GM18858 (cell line): ENCODE data around the gene NSUN4.
"Not testable (repeated sequence)": the region's sequence is repeated elsewhere in the genome, so short reads cannot be mapped to it uniquely, and the experiment has no call there.

ENCODE experiments used
- ATAC-seq: cut with Tn5 transposase; IDR thresholded peaks from one replicate; pipeline ENCODE4 v1.9.1; 2021; ENCODE audit not compliant: unreplicated experiment

Gene NSUN4

GRCh38 chr1:46325285-46326076 lies 15.1 kb upstream of the NSUN4 start:
- ATAC-seq: not testable (repeated sequence)

DNA sequence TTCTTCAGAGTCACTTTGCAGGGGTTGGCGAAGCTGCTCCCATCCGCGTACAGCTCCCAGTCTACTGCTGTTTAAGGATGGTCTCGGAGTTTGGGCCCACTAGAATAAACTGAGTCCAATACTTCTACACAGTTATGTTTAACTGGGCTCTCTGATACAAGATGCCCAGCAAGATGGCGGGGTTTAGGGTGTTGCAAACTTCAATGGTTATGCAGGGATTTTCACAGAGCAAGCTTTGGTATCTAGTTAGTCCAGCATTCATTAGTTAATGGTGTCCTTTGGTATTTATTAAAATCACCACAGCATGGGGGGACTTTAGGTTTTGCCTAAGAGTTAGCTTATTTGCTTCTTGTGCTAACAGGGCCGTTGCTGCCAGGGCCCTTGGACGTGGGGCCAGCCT lies 12.4 kb upstream of the NSUN4 start:
- ATAC-seq: not testable (repeated sequence)

DNA sequence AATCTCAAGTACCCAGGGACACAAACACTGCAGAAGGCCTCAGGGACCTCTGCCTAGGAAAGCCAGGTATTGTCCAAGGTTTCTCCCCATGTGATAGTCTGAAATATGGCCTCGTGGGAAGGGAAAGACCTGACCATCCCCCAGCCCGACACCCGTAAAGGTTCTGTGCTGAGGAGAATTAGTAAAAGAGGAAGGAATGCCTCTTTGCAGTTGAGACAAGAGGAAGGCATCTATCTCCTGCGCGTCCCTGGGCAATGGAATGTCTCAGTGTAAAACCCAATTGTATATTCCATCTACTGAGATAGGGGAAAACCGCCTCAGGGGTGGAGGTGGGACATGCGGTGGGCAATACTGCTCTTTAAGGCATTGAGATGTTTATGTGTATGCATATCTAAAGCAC lies 10.8 kb upstream of the NSUN4 start:
- not testable (repeated sequence) for ATAC-seq

DNA sequence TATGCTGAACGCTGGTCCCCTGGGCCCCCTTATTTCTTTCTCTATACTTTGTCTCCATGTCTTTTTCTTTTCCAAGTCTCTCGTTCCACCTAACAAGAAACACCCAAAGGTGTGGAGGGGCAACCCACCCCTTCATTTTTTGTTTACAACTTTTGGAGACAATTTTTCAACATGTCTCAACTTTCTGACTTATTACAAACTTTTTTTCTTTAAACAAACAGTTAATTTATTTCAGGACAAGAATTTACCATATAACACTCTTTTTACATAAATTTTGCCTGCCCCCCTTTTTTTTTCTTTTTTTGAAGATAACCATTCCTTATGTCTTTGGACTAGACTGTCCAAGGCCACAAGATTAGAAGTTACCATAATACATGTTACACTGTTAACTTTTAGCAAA lies 10.2 kb upstream of the NSUN4 start:
- not testable (repeated sequence) for ATAC-seq

DNA sequence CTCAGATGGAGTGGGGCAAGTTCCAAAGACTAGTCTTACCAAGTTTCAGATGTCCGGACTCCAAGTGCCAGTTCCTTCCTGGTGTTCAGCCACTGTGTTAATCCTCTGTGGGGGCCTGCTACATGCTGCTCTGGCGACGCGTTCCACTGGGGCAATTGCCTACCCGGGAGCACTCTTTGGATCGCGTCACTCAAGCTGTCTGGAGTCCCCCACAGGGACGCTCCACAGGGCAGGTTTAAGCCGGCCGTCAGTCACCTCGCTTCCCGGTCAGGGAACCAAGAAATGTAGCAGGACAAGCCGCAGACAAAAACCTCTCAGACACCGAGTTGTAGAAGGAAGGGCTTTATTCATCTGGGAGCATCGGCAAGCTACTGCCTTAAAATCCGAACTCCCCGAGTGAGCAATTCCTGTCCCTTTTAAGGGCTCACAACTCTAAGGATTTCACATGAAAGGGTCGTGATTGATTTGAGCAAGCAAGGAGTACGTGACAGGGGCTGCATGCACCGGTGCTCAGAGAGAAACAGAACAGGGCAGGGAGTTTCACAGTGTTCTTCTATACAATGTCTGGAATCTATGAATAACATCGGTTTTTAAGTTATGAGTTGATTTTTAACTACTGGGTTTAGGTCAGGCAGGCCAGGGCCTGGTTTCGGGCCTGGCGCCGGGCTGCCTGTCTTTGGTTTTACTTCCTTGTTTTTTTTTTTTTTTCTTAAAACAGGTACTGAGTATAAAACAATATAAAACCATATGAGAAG lies 8.6 kb upstream of the NSUN4 start:
- not testable (repeated sequence) for ATAC-seq

DNA sequence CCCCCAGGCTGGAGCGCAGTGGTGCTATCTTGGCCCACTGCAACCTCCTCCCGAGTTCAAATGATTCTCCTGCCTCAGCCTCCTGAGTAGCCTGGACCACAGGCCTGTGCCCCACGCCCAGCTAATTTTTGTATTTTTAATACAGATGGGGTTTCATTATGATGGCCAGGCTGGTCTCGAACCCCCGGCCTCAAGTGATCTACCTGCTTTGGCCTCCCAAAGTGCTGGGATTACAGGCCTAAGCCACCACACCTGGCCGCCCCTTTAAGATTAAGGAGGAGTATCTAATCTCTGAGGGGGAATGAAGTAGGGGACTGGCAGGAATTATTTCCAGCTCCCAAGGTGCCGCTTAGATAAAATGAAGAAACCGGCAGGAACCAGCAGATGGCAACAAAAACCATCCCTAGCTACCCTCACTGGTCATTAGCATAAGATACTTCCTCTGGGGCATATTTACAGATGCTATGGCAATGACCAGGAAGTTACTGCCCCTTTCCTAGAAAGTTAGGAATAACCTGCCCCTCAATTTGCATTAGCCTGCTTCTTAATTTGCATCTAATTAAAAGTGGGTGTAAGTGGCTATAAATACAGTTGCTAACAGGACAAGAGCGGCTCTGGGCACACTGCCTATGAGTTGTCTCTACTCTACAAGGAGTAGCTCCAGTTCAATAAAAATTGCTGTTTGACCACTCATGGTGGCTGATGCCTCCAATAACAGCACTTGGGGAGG lies 7.1 kb upstream of the NSUN4 start:
- ATAC-seq: peak; percentile 47

- no peak for ATAC-seq
Observed at GRCh38 chr1:46334030-46334384, 6.6 kb upstream of the NSUN4 start.

DNA sequence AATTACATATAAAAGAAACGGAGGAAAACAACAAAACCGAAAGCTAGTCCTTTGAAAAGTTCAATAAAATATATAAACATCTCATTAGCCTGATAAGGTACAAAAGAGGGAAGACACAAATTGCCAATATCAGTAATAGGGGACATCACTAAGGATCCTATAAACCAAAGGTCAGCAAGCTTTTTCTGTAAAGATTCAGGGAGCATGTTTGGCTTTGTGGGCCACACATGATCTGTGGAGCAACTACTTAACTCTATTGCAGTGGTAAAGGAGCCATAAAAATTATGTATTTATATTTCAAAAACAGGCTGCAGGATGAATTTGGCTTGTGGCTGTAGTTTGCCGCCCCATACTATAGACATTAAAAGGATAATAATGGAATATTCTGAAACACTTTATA lies 5.5 kb upstream of the NSUN4 start:
- no peak for ATAC-seq

DNA sequence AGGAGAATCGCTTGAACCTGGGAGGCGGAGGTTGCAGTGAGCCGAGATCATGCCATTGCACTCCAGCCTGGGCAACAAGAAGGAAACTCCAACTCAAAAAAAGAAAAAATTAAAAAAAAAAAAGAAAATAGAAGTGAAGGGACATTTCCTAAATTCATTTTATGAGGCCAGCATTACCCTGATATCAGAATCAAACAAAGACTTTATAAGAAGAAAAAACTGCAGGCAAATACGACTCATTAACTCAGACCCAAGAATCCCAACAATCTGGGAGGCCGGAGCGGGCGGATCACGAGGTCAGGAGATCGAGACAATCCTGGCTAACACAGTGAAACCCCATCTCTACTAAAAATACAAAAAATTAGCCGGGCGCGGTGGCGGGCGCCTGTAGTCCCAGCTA lies 3.2 kb upstream of the NSUN4 start:
- ATAC-seq: not testable (repeated sequence)

DNA sequence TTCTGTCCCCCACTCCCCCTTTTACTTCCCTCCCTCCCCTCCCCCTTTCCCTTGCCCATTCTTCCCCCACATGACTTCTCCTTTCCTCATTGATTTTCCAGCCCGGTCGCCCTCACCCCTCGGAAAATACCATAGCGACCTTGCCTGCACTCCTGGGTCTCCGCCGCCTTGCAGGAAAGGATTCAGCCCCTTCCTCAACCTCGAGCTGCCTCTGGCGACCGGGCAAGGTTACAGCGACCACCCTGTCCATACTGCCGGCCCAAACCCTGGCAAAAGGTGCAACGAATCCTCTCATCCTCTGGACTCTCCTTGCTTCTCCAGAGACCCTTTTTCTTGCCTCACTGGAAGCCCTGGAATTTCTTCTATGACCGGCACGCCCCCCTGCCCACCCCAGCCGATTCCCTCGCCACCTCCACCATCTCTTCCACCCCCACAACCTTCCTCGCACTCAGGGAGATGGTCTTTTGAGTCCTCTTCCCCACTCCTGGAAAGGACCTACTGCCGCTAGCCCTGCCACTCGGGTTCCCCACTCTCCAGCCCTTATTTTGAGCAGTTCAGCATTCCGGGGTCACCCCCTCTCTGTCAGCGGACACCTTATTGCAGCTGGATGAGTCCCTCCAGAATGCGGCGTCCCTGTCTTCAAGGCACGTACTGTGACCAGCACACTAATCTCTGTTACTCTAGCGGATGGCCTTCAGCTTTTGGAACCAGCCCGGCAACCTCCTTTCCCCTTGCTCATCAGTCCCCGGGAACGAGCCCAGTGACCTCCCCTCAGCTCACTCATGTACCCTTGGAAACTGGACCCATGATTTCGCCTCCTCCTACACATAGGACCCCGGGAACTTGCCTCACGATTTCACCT lies 846 bp downstream of the NSUN4 start:
- ATAC-seq: no peak

- no peak for ATAC-seq
Observed at GRCh38 chr1:46342084-46342656, 1.6 kb downstream of the NSUN4 start.

DNA sequence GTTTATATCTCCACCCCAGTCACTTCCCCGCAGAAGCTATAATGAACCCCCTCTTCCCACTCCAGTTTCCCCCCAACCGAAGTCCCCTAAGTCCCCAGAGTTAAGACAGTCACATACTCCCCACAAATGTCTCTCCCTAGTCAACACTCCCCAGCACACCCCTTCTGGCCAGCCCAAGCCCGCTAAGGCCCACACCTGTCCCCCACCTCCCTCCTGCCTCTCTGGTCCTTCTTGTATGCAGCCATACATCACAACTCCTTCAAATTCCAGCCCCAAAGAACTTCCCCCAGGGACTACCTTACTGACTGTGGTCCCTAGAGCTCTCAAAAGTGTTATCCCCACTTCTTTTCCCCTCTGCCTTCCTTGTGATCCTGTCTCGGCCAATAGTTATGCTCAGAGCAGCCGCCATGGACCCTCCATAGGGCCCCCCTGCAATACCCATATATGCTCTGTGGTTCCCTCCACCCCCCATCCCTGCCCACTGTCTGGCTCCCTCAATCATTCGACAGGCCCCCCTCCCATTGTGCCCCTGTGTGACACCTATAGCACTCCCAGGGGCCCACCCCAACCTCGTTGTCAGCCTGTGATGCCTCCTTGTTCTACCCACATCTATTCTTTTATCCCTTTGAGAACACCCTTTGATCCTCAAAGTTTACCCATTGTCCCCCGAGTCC lies 2.2 kb downstream of the NSUN4 start:
- no peak for ATAC-seq

GRCh38 chr1:46343351-46343695 lies 2.7 kb downstream of the NSUN4 start:
- ATAC-seq: no peak

GRCh38 chr1:46343705-46344104 lies 3.1 kb downstream of the NSUN4 start:
- ATAC-seq: no peak

- no peak for ATAC-seq
Observed at GRCh38 chr1:46344481-46344880, 3.9 kb downstream of the NSUN4 start.

DNA sequence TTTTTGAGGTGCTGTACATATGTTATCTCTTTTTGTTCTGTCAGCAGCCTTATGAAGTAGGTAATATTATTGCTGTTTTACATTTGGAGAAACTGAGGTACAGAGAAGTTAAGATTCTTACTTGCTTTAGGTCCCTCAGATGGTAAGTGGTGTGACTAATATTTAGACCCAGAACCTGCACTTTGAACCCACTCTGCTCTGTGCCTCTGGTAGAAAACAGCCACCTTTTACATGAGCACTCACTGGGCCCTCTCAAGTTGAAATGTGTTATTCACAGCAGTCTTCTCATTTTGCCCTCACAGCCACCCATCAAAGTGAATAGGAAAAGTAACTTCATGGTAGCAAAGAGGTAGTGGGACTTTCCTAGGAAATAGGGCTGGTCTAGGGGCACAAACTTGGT lies 4.7 kb downstream of the NSUN4 start:
- no peak for ATAC-seq

DNA sequence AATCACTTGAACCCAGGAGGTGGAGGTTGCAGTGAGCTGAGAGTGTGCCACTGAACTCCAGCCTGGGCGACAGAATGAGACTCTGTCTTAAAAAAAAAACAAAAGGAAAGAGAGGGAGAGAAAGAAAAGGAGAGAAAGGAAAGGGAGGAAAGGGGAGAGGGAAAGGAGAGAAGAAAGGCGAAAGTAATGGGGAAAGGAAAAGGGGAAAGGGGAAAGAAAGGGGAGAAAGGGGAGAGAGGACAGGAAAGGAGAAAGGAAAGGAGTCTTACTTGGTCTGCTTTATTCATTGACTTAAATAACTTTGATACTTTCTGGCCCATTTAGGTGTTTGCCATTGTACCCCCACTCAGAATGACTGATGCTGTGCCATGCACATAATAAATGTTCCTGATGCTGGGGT lies 11.8 kb downstream of the NSUN4 start:
- ATAC-seq: no peak

DNA sequence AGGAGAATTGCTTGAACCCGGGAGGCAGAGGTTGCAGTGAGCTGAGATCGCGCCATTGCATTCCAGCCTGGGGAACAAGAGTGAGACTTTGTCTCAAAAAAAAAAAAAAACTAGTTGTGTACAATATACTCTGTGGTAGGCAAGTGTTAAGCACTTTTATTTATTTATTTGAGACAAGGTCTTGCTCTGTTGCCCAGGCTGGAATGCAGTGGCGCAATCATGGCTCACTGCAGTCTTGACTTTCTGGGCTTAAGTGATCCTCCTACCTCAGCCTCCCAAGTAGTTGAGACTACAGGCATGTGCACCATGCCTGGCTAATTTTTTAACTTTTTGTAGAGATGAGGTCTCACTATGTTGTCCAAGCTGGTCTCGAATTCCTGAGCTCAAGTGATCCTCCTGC lies 15.3 kb downstream of the NSUN4 start:
- ATAC-seq: not testable (repeated sequence)

GRCh38 chr1:46362158-46362557 lies 21.6 kb downstream of the NSUN4 start:
- ATAC-seq: no peak

DNA sequence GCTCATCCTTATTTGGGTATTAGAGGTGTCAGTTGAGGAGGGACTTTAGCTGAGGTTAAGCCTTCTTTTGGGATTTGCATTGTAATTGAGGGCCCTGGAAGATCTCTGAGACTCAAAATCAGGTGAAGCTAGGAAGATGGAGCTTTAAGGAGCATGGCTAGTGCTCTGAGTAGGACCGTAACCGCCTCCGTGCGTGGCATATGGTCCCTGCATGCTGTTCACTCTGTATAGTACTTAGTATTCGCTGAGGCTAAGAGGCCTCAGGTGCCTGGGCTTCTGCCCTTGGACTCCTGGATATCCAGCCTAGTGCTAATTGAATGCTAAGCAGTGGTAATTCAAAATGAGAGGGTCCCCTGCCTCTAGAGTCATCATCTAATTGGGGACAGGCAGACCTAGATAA lies 22.5 kb downstream of the NSUN4 start:
- no peak for ATAC-seq
